NCI-H774 (cell line): ENCODE measurements around the gene TOP3B.
"Not testable (repeated sequence)": the region's sequence is repeated elsewhere in the genome, so short reads cannot be mapped to it uniquely, and the experiment has no call there.

Experiments used
- DNase-seq: peaks from one replicate; lab custom pipeline; 2025; lab: John Stamatoyannopoulos, UW

Gene TOP3B

DNA sequence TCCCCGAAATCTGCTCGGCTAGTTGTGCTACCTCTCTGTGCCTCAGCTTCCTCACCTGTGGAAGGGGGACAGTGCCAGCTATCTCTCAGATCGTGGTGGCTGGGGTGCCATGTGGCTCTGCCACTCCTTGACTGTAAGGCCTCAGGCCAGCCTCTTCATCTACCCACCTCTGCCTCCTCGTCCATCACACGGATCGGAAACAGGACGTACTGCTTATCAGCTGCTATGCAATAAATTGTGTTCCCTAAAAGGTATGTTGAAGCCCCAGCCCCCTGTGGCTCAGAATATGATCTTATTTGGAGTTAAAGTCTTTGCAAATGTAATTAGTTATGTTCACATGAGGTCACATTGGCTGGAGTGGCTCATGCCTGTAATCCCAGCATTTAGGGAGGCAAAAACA is 37.7 kb downstream of the TOP3B start:
- DNase-seq: no peak

DNA sequence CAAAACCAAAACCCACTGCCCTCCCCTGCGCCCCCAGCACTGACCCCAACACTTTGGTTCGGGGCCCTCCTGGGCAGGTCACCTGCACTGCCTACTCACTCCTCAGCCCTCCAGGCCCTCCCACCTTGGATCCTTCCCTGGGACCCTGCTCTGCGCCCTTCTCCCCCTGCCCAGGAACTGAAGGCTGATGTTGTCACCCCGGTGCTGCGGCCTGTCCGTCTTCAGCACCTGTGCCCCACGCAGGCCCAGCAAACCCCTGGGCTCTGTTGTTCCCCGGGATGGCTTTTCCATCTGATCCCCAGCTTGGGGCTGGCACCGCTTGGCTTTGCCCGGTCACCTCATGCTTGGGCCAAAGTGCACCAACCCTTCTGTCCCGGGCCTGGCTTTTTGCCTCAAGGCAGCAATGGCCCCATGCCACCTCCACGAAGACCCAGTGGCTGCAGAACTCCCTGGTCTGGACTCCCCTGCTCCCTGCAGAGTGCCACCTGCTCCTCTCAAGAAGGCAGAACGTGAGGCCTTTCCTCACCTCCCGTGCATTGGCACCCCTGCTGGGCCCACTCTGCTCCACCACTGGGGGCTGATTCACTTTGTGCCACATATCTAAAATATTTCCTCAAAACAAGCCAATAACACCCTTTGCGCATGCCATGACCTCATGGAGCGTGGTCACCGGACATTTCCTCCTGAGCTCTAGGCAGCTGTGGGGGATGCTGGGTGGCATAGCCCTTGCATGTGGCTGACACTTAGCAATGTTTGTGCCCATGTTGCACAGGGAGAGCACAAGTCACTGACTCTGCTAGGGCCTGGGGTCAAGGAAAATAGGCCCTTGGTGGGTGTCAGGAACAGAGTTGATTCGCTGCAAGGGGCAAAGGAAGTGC is 38.8 kb downstream of the TOP3B start:
- no peak for DNase-seq

DNA sequence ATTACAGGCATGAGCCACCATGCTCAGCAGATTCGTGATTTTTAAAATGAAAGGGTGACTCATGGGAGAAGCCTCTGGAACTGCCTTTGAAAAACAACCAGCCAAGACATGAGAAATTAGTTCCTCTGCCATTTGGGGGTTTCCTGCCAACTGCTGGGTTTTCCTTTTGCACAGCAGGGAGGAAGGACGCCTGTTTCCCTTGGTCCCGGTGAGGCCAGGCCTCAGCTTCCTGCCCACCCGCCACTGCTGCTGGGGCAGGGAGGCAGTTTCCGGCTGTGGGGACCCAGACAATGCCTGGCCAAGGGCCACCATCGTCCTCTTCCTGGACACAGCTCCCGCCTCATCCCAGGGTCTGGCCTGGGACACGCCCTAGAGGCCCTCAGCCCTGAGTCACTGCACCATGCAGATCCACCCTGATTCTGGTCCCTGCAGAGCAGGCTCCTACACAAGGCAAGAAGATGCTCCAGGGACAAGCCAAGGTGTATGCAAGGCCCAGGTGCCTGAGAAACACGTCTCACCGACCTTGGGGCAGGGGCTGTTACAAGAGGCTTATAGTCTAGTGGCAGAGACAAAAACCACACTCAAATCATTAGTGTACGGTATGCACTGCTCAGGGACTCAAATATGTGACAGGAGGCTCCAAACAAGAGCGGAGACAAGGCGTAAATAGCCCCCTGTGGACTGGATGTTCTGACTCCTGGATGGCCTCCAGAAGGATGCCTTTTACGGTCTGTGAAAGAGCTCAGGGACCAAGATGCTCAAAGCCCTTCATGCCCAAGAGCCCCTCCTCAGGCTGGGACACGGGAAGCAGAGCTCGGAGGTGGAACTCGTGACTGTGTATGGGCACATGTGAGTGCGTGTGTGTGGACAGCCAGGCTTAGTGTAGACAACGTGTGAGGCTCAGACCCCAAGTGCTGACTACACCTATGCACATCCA is 39.9 kb downstream of the TOP3B start:
- no peak for DNase-seq

DNA sequence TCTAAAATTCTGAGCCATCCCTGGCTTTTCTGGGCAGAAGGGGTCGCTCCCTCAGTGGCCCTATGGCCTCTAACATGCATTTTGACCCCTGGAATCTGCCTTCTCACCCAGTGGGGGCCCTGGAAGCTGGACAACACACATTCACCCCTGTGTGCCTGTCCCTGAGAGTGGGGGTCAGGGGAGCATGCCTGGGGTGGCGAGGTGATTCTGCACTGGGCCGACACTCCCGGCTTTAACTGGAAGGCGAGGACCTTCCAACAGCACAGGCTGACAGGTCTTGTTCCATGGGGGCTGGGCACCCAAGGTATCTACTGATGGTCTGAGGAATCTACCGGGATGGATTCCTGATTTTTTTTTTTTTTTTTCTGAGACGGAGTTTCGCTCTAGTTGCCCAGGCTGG is 40.7 kb downstream of the TOP3B start:
- no peak for DNase-seq

DNA sequence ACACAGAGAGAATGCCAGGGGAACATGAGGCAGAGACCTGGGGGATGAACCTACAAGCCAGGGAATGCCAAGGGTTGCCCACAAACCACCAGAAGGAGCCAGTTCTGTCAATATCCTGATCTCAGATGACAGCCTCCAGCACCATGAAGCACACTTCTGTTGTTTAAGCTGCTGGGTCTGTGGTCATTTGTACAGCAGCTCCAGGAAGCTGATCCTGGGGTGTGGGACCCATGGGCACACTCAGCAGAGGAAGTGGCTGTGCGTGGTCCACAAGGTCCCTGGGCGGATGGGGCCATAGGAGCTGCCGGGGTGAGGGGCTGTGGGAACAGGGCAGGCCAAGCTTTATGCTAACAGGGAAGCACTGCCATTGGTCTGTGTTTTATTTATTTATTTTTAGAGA is 42.1 kb downstream of the TOP3B start:
- DNase-seq: no peak

DNA sequence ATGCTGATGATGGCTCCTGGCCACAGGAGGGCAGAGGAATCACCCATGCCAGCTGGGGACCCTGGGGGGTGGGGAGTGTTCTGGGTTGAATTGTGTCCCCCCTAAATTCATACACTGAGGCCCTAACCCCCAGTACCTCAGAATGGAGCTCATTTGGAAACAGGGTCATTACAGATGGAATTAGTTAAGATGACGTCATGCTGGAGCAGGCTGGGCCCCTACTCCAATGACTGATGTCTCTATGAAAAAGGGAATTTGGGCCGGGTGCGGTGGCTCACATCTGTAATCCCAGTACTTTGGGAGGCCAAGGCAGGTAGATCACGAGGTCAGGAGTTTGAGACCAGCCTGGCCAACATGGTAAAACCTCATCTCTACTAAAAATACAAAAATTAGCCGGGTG is 42.7 kb downstream of the TOP3B start:
- DNase-seq: not testable (repeated sequence)

DNA sequence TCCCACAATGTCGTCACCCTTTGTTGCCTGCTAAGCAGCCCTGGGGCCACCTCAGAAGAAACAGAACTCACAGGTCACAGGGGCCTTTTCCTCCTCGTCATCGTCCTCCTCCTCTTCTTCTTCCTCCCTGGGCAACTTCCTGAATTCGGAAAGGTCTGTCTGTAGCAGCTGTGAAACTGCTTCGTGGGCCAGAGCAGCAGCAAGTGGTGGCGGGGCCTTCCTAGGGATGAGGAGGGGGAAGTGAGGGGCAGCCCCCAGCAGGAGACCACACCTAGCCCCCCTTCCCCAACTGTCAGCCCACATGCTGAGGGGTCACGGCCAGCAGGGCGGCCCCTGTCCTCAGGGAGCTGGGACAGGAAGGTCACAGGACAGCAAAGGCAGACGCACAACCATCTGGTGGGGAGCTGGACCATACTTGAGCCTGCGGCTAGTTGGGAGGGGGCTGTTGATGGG is 43.1 kb downstream of the TOP3B start:
- no peak for DNase-seq

DNA sequence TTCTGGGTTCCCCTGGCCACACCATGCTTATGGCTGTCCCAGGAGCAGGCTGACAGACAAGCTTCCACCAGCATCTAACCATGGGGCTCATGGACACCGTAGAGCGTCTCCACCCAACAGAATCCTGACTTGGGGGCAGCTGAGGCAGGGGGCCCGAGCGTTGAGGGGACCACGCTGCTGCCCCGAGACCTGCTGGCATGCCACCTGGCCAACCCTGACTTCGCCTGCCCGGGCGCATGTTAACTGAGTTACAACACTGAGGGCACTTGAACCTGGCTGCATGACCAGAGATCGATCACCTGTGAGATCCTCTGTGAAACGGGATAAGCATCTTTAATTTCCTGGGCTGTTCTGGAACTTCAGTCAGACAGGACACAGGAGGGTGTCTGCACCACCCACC is 43.7 kb downstream of the TOP3B start:
- no peak for DNase-seq

DNA sequence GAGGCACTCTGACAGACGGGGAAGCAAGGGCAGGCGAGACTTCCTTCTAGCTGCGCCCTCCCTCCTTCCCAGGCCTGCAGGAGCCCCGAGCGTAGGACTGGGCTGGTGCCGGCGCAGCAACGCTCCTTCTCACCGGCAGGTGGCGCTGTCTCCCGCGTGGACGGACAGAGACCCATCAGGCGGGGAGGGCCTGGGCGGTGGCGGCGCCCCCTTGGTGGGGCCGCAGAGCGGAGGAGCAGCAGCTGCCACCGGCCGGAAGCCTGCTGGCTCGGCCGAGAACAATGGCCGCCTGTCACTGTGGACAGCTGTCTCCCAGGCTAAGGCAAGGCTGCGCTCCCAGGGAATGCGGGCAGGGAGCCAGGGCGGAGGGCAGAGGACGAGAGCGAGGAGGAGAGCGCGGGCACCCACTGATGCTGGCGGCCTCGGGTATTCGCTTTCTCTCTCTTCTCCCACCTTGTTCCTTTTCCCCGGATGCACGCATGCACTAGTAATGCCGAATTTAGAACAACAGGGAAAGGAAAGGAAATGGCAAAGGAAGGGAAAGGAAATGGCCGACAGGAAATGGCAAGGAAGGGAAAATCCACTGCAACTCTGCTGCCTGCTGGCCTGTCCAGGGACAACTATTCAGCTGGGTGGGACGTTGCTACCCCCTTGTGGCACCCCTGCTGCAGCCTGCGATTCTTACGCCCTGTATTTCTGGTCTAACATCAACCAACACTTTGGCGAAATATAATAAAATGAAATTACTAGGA is 44.3 kb downstream of the TOP3B start:
- peak; percentile 84 for DNase-seq

DNA sequence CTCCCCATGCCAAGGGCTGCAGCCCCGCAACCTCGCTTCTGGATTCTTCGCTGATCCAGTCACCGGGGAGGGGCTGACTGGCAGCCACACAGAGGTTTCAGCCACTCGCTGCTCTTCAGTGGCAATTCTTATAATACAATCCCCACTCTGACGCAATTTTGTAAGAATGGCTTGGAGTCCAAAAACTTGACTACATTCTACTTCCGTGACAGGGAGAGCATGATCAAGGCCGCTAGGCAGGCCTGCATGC is 44.8 kb downstream of the TOP3B start:
- DNase-seq: no peak

DNA sequence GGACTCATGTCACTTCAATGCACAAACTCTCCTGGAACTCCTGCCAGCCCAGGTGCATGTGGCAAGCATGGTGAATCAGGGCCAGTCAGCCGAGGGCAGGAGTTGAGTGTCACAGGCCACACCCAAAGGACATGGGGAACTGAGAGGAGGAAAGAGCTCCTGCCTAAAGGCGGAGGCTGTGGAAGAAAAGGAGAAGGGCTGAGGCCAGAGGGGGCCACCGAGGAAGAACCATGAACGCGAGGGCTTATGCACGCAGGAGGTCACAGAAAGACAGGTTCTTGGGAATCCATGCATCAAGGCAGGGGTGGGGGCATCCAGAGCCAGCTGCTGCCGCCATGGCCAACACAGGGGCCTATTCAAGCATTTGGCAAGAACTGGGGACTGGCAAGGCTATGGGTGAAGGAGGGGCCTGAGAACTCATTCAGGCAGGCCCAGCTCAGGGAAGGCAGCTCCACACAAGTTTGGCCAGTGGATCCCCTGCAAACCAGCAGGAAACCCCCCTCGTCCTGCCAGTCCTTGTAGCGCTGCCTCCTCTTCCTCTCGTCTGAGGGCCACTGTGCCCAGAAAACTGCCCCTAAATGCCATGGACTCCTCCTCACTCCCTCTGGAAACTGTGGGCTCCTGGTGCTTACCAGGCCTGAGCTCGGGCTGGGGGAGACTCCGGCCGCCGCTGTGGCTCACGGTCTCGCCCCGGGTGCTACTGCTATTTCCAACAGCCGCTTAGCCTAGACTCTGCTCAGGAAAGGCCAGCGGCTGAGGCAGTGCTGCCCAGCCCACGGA is 45.4 kb downstream of the TOP3B start:
- DNase-seq: no peak

DNA sequence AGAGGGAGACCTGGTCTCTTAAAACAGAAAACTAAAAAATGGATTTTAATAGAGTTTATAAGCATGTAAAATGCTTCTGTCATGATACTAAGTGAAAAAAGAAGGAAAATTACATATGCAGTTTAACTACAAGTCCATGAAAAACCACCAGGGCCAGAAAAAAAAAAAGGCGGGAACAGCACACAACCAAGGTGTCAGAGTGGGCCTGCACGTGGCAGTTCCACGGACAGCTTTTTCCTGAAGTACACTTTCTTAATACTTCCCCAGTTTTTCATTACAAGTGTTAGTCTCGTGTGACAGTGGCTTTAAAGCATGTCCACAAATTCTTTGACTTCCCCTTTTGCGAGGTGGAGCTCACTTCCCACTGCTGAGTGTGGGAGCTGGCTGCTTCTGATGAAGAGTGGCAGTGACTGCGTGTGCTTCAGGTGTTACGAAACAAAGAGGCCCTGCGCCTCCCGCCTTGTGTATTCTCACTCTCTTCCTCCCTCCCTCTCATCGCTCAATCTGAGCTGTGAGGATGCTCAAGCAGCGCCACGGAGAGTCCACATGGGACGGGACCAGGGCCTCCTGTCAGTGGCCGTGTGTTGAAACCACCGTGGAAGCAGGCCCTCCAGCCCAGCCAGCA is 46.3 kb downstream of the TOP3B start:
- no peak for DNase-seq

DNA sequence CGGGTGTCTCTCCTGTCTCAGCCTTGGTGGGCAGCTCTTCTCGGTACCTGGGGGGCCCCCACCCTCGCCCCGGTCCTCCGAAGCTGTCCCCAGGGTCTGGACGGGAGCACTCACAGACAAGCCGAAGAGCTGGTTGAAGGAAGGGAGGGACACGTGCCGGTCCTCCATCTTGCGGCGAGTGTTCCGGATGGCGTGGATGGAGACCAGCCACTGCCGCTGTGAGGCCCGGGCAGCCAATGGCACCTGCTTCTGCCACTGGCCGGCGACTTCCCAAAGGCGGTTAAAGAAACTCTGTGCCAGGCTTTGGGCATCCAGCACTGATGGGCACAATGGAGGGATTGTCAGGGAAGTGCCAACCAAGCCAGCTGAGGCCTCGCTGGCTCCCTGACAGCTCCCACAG is 48.7 kb downstream of the TOP3B start:
- no peak for DNase-seq

DNA sequence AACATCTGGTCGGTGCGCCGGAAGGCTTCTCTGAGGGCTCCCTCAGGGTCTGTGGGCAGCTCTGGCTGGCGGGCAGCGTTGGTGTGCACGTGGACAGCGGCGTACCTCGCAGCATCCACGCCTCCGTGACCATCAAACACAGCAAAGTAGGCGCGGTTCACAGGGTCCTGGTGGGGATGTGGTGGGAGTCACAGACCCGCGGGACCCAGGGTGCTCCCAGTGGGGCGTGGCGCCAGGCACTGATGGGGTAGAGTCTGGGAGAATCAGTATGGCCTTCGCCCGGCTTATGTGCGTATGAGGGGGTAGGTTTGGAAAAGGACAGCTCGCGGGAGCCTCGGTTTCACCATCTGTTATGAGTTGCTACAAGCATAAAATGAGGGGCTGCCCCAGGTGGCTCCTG is 49.2 kb downstream of the TOP3B start:
- no peak for DNase-seq

DNA sequence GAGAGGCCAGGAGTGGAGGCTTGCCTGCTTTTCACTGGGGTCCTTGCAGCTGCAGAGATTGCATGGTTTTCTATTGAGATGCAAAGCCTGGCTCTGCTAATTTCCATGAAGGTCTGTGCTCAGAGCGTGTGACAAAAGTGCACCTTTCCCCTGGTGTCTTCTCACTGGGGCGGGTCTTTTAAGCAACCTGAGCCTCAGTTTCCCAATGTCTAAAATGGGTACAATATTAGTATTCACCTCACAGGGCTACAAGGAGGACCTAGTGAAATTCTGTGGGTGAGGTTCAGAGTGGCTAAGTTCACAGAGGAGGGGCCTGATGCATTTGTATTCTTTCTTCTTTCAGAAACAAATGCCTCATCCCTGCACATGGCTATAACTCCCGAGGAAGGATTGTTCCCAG is 50.2 kb downstream of the TOP3B start:
- no peak for DNase-seq

DNA sequence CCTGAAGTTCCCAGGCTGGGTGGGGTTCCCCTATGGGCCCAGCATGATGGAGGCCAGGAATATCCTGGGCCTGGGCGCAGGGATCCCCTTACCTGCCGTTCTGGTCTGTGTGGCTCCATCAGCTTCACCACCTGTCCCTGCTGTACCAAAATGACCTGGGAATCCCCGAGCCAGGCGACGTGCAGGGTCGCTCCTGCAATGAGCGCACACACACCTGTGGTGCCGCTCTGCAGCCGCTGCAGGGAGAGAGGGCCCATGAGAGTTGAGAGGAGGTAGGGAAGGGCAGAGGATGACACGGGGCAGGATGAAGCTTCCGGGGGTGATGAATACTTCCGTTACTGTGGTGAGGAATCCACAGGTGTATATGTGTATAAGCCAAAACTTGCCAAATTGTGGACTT is 51.5 kb downstream of the TOP3B start:
- no peak for DNase-seq

DNA sequence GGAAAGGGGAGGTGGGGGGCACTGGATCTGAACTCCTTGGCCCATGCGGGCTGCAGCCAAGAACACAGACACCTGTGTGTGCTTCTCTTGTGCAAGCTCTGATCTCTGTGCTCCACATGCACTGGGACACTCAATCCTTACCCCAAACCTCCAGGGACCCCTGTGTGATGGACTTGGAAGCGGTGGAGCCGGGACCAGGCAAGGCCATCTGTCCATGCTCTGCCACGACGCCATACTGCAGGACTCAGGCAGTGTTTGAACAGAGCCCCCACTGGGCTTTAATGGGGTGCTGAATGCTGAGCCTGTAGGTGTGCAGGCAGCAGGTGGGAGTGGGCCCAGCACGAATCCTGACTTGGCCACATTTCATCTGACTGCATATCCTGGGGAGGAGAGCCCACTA is 53.3 kb downstream of the TOP3B start:
- no peak for DNase-seq

DNA sequence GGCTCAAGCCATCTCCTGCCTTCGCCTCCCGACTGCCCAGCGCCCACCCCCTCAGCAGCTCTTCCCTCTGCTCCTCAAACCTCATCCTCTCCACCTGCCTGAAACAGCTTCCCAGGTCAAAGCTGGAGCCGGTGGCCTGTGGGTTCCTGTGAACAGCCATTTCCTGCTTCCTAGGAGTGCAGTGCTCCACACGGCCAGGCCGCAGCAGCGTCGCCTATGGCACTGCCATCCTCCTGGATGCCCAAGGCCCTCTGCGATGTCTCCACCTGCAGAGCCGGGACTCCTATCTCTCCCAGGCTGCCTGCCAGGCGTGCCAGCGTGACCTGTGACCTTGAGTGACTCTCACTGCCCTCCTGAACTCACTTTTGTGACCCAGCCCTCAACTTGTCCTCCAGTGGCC is 54.5 kb downstream of the TOP3B start:
- no peak for DNase-seq

DNA sequence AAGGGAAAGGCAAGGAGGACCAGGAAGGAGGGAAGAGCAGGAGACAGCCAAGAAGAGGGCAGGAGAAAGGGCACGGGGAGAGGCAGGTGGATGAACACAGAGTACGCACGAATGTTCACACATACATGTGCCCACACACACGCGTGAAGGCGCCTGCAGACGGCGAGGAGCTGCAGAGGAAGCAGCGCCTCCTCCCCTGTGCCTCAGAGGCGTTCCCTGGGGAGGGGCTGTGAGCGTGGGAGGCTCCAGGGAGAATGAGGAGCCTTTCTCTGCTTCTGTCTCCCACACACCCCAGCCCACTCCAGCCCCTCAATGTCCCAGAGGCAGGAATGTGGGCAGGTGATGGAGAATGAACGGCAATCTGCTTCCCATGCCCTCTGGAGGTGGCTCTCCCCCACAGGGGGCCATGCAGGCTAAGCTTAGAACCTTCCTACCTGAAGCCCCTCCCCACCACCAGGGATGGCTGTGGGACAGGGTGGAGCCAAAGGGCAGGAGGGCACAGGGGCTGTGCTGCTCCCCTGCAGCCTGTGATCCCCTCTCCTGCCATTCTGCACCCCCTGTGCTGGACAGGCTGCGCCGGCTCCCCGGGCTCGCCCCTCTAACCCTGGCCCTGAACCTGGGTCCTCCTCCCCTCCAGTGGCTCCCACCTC is 55.3 kb downstream of the TOP3B start:
- no peak for DNase-seq

DNA sequence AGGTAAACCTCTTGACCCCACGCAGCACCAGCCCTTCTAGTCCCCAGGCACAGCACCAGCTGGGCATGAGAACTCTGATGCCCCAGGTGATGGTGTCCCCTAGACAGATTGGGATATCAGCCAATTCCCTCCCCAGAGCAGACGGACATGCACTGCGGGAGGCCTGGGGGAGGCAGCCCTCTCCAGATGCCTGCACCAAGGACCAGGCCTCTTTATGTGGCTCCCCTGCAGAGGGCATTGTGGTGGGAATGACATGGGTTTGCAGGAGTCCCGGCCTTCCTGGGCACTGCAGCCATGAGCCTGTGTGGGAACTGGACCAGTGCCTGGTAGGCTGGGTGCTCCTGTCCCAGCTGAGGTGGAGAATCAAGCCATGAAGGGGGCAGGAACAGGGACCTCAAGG is 55.9 kb downstream of the TOP3B start:
- no peak for DNase-seq

DNA sequence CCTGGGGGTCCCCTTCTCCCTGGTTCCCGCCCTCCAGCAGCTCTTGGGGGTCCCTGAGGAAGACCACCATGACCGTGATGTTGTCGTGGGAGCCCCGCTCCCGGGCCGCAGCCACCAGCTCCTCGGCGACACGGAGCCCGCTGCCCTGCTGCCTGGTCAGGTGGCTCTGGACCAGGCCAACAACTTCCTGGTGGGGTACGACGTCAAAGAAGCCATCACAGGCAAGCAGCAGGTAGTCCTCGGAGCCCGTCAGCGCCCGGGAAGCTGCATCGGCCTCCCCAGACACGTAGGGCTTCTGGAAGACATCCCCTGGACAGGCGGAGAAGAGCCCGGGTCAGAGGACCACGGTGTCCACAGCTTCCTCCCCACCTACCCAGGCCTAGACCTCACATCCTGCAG is 59.4 kb downstream of the TOP3B start:
- DNase-seq: no peak
